CD14-positive monocyte (primary cell): ENCODE results near the gene JARID2. TPM values are rescaled to one million over a fixed set of nuclear protein-coding genes. Genes with fewer than 3 reads are reported as not detected.
A peak's percentile ranks its signal among the peaks of the same experiment; 100 is the strongest.

Source experiments
- DNase-seq, 3 donors: peaks; one replicate each; pipeline ENCODE4 v3.0.0-alpha.2; 2011 to 2022
- H2AFZ ChIP-seq: 2 replicates; pipeline ENCODE4 v1.6.0; 2012; ENCODE audit warnings: mild to moderate bottlenecking, low read depth, low read length, inconsistent platforms; ENCODE audit not compliant: insufficient read depth, poor library complexity, severe bottlenecking
- H3K27ac ChIP-seq, 2 donors: 1 replicate in 1 of 2; 2 replicates in 1 of 2; pipeline ENCODE4 v1.5.1; 2012 to 2013; ENCODE audit warnings: low read length in 2 of 2, control low read depth in 1 of 2, inconsistent platforms in 1 of 2, low read depth in 1 of 2, mild to moderate bottlenecking in 1 of 2
- H3K27me3 ChIP-seq, 2 donors: one replicate each; pipeline versions ENCODE4 v1.6.0 to v1.6.1; 2011 to 2013; ENCODE audit warnings: low read length in 2 of 2; ENCODE audit not compliant: control insufficient read depth in 2 of 2, insufficient read depth in 2 of 2
- H3K36me3 ChIP-seq, 2 donors: replicated peaks in 1 of 2; 1 replicate in 1 of 2; 2 replicates in 1 of 2; pipeline versions ENCODE4 v1.5.1 to v1.6.1; 2012 to 2013; ENCODE audit warnings: low read length in 2 of 2, control low read depth in 1 of 2, inconsistent platforms in 1 of 2, mild to moderate bottlenecking in 1 of 2; ENCODE audit not compliant: insufficient read depth in 2 of 2, control insufficient read depth in 1 of 2
- H3K4me1 ChIP-seq, 2 donors: 1 replicate in 1 of 2; 2 replicates in 1 of 2; pipeline versions ENCODE4 v1.5.1 to v1.6.1; 2012 to 2013; ENCODE audit warnings: low read length in 2 of 2, control low read depth in 1 of 2, inconsistent platforms in 1 of 2, mild to moderate bottlenecking in 1 of 2, moderate library complexity in 1 of 2; ENCODE audit not compliant: insufficient read depth in 2 of 2, control insufficient read depth in 1 of 2
- H3K4me2 ChIP-seq: replicated peaks from 2 replicates; pipeline ENCODE3; 2012; ENCODE audit warnings: low read length, moderate library complexity, mild to moderate bottlenecking; ENCODE audit not compliant: poor library complexity, severe bottlenecking; ENCODE audit errors: extremely low read depth
- H3K4me3 ChIP-seq, 3 experiments: fragments of 200-600 bp in 1 of 3; sonication (generic) in 1 of 3; replicated peaks in 1 of 3; 1 replicate in 2 of 3; 2 replicates in 1 of 3; pipeline ENCODE4 v1.5.1; 2011 to 2013; ENCODE audit warnings: low read length in 3 of 3, mild to moderate bottlenecking in 3 of 3, control low read depth in 2 of 3, low read depth in 2 of 3, inconsistent platforms in 1 of 3, moderate library complexity in 1 of 3
- H3K79me2 ChIP-seq: 2 replicates; pipeline ENCODE4 v1.6.0; 2012; ENCODE audit warnings: mild to moderate bottlenecking, control low read depth, inconsistent platforms, low read length, moderate library complexity; ENCODE audit not compliant: insufficient read depth
- H3K9ac ChIP-seq: 2 replicates; pipeline ENCODE4 v1.6.0; 2017; ENCODE audit warnings: low read length, mild to moderate bottlenecking; ENCODE audit not compliant: insufficient read depth, poor library complexity, severe bottlenecking
- H3K9me3 ChIP-seq, 2 donors: replicated peaks in 1 of 2; 1 replicate in 1 of 2; 2 replicates in 1 of 2; pipeline versions ENCODE4 v1.5.1 to v1.6.1; 2012 to 2013; ENCODE audit warnings: low read length in 2 of 2, control low read depth in 1 of 2; ENCODE audit not compliant: control insufficient read depth in 1 of 2, insufficient read depth in 1 of 2
- H4K20me1 ChIP-seq: 2 replicates; pipeline ENCODE4 v1.6.0; 2012; ENCODE audit warnings: mild to moderate bottlenecking, low read length, control low read depth, moderate library complexity; ENCODE audit not compliant: insufficient read depth
- H3K27ac Mint-ChIP-seq, 7 donors: one replicate each; pipeline ENCODE4 v1.8.0; 2020; ENCODE audit warnings: mild to moderate bottlenecking in 7 of 7, mixed read lengths in 7 of 7, moderate library complexity in 6 of 7, inconsistent platforms in 2 of 7
- H3K27me3 Mint-ChIP-seq, 3 donors: one replicate each; pipeline ENCODE4 v1.8.0; 2021 to 2022; ENCODE audit warnings: low read depth in 3 of 3, mild to moderate bottlenecking in 3 of 3, mixed read lengths in 3 of 3, moderate library complexity in 3 of 3, inconsistent platforms in 1 of 3
- H3K36me3 Mint-ChIP-seq, 2 donors: one replicate each; pipeline ENCODE4 v1.8.0; 2020; ENCODE audit warnings: mixed read lengths in 2 of 2, inconsistent platforms in 1 of 2, mild to moderate bottlenecking in 1 of 2
- H3K4me1 Mint-ChIP-seq: one replicate; pipeline ENCODE4 v1.8.0; 2020; ENCODE audit warnings: mild to moderate bottlenecking, mixed read lengths
- H3K4me3 Mint-ChIP-seq, 2 donors: one replicate each; pipeline ENCODE4 v1.8.0; 2020; ENCODE audit warnings: mild to moderate bottlenecking in 2 of 2, mixed read lengths in 2 of 2, moderate library complexity in 1 of 2
- H3K9me3 Mint-ChIP-seq, 7 donors: one replicate each; pipeline ENCODE4 v1.8.0; 2020 to 2022; ENCODE audit warnings: mixed read lengths in 7 of 7, mild to moderate bottlenecking in 6 of 7, moderate library complexity in 6 of 7, inconsistent platforms in 2 of 7
- WGBS: methylation state at CpG from one replicate; pipeline ENCODE4 v1.1.5; 2013; ENCODE audit warnings: missing lambda C conversion rate; ENCODE audit not compliant: insufficient coverage; 5-methylcytosine and 5-hydroxymethylcytosine counted together
- intact Hi-C, 2 donors: fragments of 100-400 bp; cut with micrococcal nuclease; formaldehyde crosslinking; loops; one replicate each; pipeline versions ENCODE4 v1.15.0 to v1.15.1; 2023
- polyA plus RNA-seq, 3 donors: library from polyadenylated mRNA; depleted of rRNA in 1 of 3; unstranded in 2 of 3; stranded (reverse) in 1 of 3; fragments of 300-500 nt in 2 of 3; fragments of >200 nt in 1 of 3; fragmentation: Illumina TruSeq in 2 of 3; gene quantifications; 1 replicate in 2 of 3; 2 replicates in 1 of 3; pipeline ENCODE4 v1.2.3, GENCODE V29; 2012 to 2021
- TF ChIP-seq, protein P1 (sequence below): fragments of 200-600 bp; IDR thresholded peaks from one replicate; pipeline ENCODE4 v1.8.0; 2022; ENCODE audit warnings: antibody characterized with exemption, mild to moderate bottlenecking

JARID2 gene
- polyA plus RNA-seq, 3 donors = 6.8 to 17.5 (median 12.5) TPM

- H3K36me3 Mint-ChIP-seq = peaks cover 56 to 61% of the 10 kb centered on the region in 2 donors
- no peaks in the 10 kb centered on the region for H3K9me3 ChIP-seq
- H3K27me3 Mint-ChIP-seq = no peaks in the 10 kb centered on the region
- no peak overlapping the region for H3K9ac ChIP-seq
- no peak overlapping the region for H3K4me2 ChIP-seq
- H2AFZ ChIP-seq = no peak overlapping the region
- peak overlapping the region in 6 of 7 donors; percentile 10 to 87 (median 34) for H3K27ac Mint-ChIP-seq
- H3K79me2 ChIP-seq = peaks cover 89% of the 10 kb centered on the region
- H3K4me1 Mint-ChIP-seq = peaks cover 51% of the 10 kb centered on the region
- no peaks in the 10 kb centered on the region for H3K9me3 Mint-ChIP-seq
- H3K27me3 ChIP-seq = no peaks in the 10 kb centered on the region
- H4K20me1 ChIP-seq = peaks cover 100% of the 10 kb centered on the region
- peaks cover 23 to 82% of the 10 kb centered on the region in 2 donors for H3K36me3 ChIP-seq
- DNase-seq = no peak
- intact Hi-C loops = no loop called here
- 77% methylated on average over 6 of the region's 6 CpGs for WGBS
- peaks cover 35 to 36% of the 10 kb centered on the region in 2 donors for H3K4me1 ChIP-seq
- no peak overlapping the region for H3K4me3 Mint-ChIP-seq
- TF ChIP-seq, protein P1, sequence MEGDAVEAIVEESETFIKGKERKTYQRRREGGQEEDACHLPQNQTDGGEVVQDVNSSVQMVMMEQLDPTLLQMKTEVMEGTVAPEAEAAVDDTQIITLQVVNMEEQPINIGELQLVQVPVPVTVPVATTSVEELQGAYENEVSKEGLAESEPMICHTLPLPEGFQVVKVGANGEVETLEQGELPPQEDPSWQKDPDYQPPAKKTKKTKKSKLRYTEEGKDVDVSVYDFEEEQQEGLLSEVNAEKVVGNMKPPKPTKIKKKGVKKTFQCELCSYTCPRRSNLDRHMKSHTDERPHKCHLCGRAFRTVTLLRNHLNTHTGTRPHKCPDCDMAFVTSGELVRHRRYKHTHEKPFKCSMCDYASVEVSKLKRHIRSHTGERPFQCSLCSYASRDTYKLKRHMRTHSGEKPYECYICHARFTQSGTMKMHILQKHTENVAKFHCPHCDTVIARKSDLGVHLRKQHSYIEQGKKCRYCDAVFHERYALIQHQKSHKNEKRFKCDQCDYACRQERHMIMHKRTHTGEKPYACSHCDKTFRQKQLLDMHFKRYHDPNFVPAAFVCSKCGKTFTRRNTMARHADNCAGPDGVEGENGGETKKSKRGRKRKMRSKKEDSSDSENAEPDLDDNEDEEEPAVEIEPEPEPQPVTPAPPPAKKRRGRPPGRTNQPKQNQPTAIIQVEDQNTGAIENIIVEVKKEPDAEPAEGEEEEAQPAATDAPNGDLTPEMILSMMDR = no peak
- peak overlapping the region in 1 of 2 donors; percentile 87 for H3K27ac ChIP-seq
- H3K4me3 ChIP-seq = no peak overlapping the region
Observed at GRCh38 chr6:15475261-15475660, 229.4 kb downstream of the JARID2 start.

DNA sequence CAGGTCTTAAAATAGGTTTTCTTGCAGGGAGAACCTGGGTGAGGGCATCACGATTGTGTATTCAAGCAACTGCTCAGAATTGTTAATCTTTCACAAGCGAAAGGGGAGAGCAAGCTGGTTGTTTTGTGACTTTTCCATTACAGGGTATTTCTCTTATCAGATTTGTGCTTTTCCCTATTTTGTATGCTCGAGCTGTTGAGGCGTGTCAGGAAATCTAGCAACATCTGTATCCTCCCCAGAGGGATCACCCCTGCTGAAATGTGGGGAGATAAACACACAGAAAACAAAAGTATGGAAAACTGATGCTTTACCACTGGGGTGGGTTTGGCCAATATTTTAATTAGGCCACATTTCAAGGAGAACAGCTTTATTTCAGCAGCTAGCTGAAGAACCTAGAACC lies 230.0 kb downstream of the JARID2 start:
- Histone ChIP-seq H4K20me1 (peaks cover 100% of the 10 kb centered on the region), H3K27me3 (no peaks in the 10 kb centered on the region), H2AFZ (no peak overlapping the region), H3K4me1 (peaks cover 41 to 42% of the 10 kb centered on the region in 2 donors), H3K9me3 (no peaks in the 10 kb centered on the region), H3K4me2 (no peak overlapping the region), H3K4me3 (no peak overlapping the region), H3K9ac (no peak overlapping the region), H3K36me3 (peaks cover 22 to 76% of the 10 kb centered on the region in 2 donors), H3K79me2 (peaks cover 89% of the 10 kb centered on the region), H3K27ac (peak overlapping the region in 1 of 2 donors; percentile 17)
- TF ChIP-seq, protein P1 = no peak
- no peak overlapping the region for H3K4me3 Mint-ChIP-seq
- H3K4me1 Mint-ChIP-seq = peaks cover 58% of the 10 kb centered on the region
- peak overlapping the region in 5 of 7 donors; percentile 10 to 87 (median 30) for H3K27ac Mint-ChIP-seq
- DNase-seq = no peak
- WGBS = no CpG with 5 or more reads among the region's 4 CpGs
- H3K36me3 Mint-ChIP-seq = peaks cover 56 to 61% of the 10 kb centered on the region in 2 donors
- no peaks in the 10 kb centered on the region for H3K27me3 Mint-ChIP-seq
- H3K9me3 Mint-ChIP-seq = no peaks in the 10 kb centered on the region
- intact Hi-C loops = no loop called here
